ENCODE measurements around the gene EXOC1. TPM values are rescaled to one million over a fixed set of nuclear protein-coding genes. Genes with fewer than 3 reads are reported as not detected.
"Not testable (repeated sequence)": the region's sequence is repeated elsewhere in the genome, so short reads cannot be mapped to it uniquely, and the experiment has no call there.

The EXOC1 gene
- total and polyA plus RNA-seq, 4 donors: 18.4 to 63.6 (median 27.3) TPM

DNA sequence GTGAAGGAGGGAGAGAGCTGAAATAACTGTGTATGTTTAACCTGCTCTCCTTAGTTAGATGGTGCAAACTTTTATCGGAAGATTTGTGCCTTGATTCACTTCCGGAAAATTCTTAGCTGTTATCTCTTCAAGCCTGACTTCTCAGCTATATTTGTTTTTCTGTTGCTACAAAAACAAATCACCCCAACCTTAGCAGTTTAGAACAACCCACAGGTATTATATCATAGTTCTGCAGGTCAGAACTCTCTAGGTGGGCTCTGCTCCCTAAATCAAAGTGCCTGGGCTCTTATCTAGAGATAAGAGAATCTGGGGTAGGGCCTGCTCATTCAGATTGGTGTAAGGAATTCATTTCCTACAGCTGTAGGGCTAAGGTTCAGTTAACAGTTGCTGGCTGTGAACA, 80.2 kb downstream of the EXOC1 start:
- no peaks in the 10 kb centered on the region for H3K4me1 ChIP-seq (ENCODE audit: control insufficient read depth in 5 of 5, insufficient read depth in 5 of 5, low read length in 5 of 5)
- no peak for ATAC-seq (ENCODE audit: insufficient read depth, low FRiP score)
- WGBS, 2 donors: 69 to 86% methylated on average over 2 of the region's 2 CpGs
- H3K36me3 ChIP-seq (ENCODE audit: control insufficient read depth in 4 of 4, insufficient read depth in 4 of 4, low read length in 4 of 4): peaks cover 0 to 4% (median under 1%) of the 10 kb centered on the region in 4 donors
- TF ChIP-seq, protein P1, sequence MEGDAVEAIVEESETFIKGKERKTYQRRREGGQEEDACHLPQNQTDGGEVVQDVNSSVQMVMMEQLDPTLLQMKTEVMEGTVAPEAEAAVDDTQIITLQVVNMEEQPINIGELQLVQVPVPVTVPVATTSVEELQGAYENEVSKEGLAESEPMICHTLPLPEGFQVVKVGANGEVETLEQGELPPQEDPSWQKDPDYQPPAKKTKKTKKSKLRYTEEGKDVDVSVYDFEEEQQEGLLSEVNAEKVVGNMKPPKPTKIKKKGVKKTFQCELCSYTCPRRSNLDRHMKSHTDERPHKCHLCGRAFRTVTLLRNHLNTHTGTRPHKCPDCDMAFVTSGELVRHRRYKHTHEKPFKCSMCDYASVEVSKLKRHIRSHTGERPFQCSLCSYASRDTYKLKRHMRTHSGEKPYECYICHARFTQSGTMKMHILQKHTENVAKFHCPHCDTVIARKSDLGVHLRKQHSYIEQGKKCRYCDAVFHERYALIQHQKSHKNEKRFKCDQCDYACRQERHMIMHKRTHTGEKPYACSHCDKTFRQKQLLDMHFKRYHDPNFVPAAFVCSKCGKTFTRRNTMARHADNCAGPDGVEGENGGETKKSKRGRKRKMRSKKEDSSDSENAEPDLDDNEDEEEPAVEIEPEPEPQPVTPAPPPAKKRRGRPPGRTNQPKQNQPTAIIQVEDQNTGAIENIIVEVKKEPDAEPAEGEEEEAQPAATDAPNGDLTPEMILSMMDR (IDR thresholded peaks at IDR 0.05; ENCODE audit: control extremely low read depth, extremely low read depth): no peak
- DNase-seq: peak in 1 of 3 donors; percentile 9
- H3K27me3 ChIP-seq (ENCODE audit: control insufficient read depth in 3 of 3, insufficient read depth in 3 of 3, low read length in 2 of 3): no peaks in the 10 kb centered on the region
- H3K9me3 ChIP-seq (ENCODE audit: control insufficient read depth in 4 of 4, insufficient read depth in 3 of 4, low read length in 3 of 4): peaks cover 0 to 9% (median 4%) of the 10 kb centered on the region in 4 donors
- H3K4me3 ChIP-seq: no peak overlapping the region
- H3K27ac ChIP-seq (ENCODE audit: low read depth in 1 of 2, low read length in 1 of 2): no peak overlapping the region
- no peak overlapping the region for H3K9ac ChIP-seq (ENCODE audit: insufficient read depth in 1 of 2, low read length in 2 of 2)

DNA sequence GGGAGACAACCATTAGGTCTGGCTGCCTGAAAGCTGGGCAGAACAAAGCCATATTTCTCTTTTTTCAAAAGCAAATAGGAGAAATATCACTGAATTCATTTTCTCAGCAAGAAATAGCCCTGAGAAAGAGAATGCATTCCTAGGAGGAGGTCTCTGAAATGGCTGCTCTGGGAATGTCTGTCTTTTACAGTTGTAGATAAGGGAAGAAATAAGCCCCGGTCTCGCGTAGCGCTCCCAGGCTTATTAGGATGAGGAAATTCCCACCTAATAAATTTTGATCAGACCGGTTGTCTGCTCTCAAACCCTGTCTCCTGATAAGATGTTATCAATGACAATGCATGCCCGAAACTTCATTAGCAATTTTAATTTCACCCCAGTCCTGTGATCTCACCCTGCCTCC, 82.5 kb downstream of the EXOC1 start:
- peaks cover 0 to 12% (median 6%) of the 10 kb centered on the region in 4 donors for H3K9me3 ChIP-seq (ENCODE audit: control insufficient read depth in 4 of 4, insufficient read depth in 3 of 4, low read length in 3 of 4)
- 90 to 97% methylated on average over 6 of the region's 6 CpGs for WGBS, 2 donors
- not testable (repeated sequence) for ATAC-seq (ENCODE audit: insufficient read depth, low FRiP score); H3K36me3 ChIP-seq (ENCODE audit: control insufficient read depth in 4 of 4, insufficient read depth in 4 of 4, low read length in 4 of 4); H3K4me1 ChIP-seq (ENCODE audit: control insufficient read depth in 5 of 5, insufficient read depth in 5 of 5, low read length in 5 of 5); H3K9ac ChIP-seq (ENCODE audit: insufficient read depth in 1 of 2, low read length in 2 of 2); H3K27me3 ChIP-seq (ENCODE audit: control insufficient read depth in 3 of 3, insufficient read depth in 3 of 3, low read length in 2 of 3); DNase-seq; H3K27ac ChIP-seq (ENCODE audit: low read depth in 1 of 2, low read length in 1 of 2); H3K4me3 ChIP-seq

DNA sequence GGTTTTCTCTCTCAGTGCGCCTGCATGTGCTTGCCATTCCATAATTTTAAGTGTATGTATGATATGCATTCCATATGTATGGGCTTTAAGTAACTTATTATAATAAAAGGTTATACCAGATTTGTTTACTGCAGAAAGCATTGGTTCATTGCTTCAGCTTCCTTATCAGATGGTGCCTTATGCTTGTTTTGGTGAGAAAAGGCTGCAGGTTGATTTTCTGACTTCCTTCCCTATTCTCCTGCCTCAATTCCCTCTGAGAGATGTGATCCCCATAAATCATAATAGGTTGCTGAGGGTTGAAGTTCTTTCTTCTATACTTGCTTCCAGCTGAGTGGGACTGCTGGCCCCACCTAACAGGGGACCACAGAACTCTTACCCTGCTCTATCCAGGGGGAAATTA, 85.0 kb downstream of the EXOC1 start:
- 85 to 87% methylated on average over 1 of the region's 1 CpG for WGBS, 2 donors

DNA sequence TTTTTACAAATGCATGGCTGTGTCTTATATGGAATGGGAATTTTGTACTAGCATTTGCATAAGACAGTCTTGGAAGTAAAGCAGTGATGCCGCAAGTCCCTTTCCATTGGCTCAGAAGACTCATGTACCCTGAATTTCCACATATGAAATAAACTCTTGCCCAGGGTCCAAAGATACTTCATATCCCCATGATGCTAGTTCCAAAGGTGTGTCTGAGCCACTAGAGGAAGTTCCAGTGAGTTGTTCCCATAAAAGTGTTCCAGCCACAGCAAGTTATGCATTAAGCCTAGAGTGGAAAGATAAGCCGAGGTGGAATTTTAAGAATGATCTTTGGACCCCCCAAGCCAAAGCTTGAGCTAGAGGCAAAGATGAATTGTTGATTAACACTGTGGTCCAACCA, 86.0 kb downstream of the EXOC1 start:
- no peak overlapping the region for H3K9ac ChIP-seq (ENCODE audit: insufficient read depth in 1 of 2, low read length in 2 of 2)
- ATAC-seq (ENCODE audit: insufficient read depth, low FRiP score) (no peak), DNase-seq (no peak)
- H3K36me3 ChIP-seq (ENCODE audit: control insufficient read depth in 4 of 4, insufficient read depth in 4 of 4, low read length in 4 of 4): peaks cover 0 to 10% (median 2%) of the 10 kb centered on the region in 4 donors
- H3K27ac ChIP-seq (ENCODE audit: low read depth in 1 of 2, low read length in 1 of 2): no peak overlapping the region
- no peaks in the 10 kb centered on the region for H3K27me3 ChIP-seq (ENCODE audit: control insufficient read depth in 3 of 3, insufficient read depth in 3 of 3, low read length in 2 of 3)
- TF ChIP-seq, protein P1 (IDR thresholded peaks at IDR 0.05; ENCODE audit: control extremely low read depth, extremely low read depth): no peak
- H3K4me3 ChIP-seq: no peak overlapping the region
- H3K4me1 ChIP-seq (ENCODE audit: control insufficient read depth in 5 of 5, insufficient read depth in 5 of 5, low read length in 5 of 5): no peaks in the 10 kb centered on the region
- H3K9me3 ChIP-seq (ENCODE audit: control insufficient read depth in 4 of 4, insufficient read depth in 3 of 4, low read length in 3 of 4): peaks cover 0 to 12% (median 5%) of the 10 kb centered on the region in 4 donors
- WGBS, 2 donors: 89 to 91% methylated on average over 2 of the region's 2 CpGs

More for the DNA sequence above, 85.0 kb downstream of the EXOC1 start:
- Histone ChIP-seq H3K27ac (ENCODE audit: low read depth in 1 of 2, low read length in 1 of 2) (no peak overlapping the region), H3K4me3 (no peak overlapping the region), H3K36me3 (ENCODE audit: control insufficient read depth in 4 of 4, insufficient read depth in 4 of 4, low read length in 4 of 4) (peaks cover 0 to 10% (median 2%) of the 10 kb centered on the region in 4 donors), H3K4me1 (ENCODE audit: control insufficient read depth in 5 of 5, insufficient read depth in 5 of 5, low read length in 5 of 5) (no peaks in the 10 kb centered on the region), H3K9ac (ENCODE audit: insufficient read depth in 1 of 2, low read length in 2 of 2) (no peak overlapping the region), H3K9me3 (ENCODE audit: control insufficient read depth in 4 of 4, insufficient read depth in 3 of 4, low read length in 3 of 4) (peaks cover 0 to 12% (median 5%) of the 10 kb centered on the region in 4 donors), H3K27me3 (ENCODE audit: control insufficient read depth in 3 of 3, insufficient read depth in 3 of 3, low read length in 2 of 3) (no peaks in the 10 kb centered on the region)
- TF ChIP-seq, protein P1 (IDR thresholded peaks at IDR 0.05; ENCODE audit: control extremely low read depth, extremely low read depth): no peak
- ATAC-seq (ENCODE audit: insufficient read depth, low FRiP score) (no peak), DNase-seq (no peak)
